Measurements from ENCODE around the gene PHKB.

The PHKB gene

DNA sequence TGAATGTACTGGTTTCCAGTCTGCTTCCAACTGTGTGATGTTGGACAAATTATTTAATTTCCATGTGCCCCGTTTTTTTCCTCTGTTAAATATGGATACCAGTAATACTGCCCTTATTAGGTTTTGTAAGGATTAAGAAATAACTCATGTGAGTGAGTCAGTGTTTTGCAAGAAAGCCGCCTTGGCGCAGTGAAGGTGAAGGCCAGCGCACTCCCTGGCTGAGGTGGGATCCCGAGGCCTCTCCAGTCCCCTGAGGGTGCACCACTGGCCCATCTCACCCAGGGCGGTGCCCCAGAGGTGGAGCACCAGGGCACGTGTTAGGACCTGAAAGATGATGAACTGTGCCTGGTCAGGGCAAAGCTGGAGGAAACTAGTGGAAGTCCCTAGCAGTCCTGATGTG, 43.5 kb downstream of the PHKB start:
- DNase-seq (ENCODE audit: low read depth, low spot score): no peak
- in situ Hi-C loops (cut with HindIII; ENCODE audit: low sequenced_read_pairs): no loop called here
- TF ChIP-seq, protein P1, sequence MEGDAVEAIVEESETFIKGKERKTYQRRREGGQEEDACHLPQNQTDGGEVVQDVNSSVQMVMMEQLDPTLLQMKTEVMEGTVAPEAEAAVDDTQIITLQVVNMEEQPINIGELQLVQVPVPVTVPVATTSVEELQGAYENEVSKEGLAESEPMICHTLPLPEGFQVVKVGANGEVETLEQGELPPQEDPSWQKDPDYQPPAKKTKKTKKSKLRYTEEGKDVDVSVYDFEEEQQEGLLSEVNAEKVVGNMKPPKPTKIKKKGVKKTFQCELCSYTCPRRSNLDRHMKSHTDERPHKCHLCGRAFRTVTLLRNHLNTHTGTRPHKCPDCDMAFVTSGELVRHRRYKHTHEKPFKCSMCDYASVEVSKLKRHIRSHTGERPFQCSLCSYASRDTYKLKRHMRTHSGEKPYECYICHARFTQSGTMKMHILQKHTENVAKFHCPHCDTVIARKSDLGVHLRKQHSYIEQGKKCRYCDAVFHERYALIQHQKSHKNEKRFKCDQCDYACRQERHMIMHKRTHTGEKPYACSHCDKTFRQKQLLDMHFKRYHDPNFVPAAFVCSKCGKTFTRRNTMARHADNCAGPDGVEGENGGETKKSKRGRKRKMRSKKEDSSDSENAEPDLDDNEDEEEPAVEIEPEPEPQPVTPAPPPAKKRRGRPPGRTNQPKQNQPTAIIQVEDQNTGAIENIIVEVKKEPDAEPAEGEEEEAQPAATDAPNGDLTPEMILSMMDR (IDR thresholded peaks at IDR 0.05; ENCODE audit: low read depth, low read length): no peak
- H3K4me3 ChIP-seq (ENCODE audit: low read depth, low read length): no peak overlapping the region

DNA sequence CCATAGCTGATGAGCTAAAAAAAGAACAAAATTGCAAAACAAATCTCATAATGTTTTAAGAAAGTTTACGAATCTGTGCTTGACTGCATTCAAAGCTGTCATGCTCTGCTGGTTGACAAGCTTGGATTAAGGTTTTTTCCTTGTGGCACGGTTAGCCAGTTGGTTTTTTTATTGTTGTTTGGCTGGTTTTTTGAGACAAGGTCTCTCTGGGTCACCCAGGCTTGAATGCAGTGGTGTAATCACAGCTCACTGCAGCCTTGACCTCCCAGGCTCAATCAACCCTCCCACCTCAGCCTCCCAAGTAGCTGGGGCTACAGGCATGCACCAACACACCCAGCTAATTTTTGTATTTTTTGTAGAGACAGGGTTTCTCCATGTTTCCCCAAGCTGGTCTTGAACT, 45.7 kb downstream of the PHKB start:
- no peak overlapping the region for H3K4me3 ChIP-seq (ENCODE audit: low read depth, low read length)
- in situ Hi-C loops (cut with HindIII; ENCODE audit: low sequenced_read_pairs): no loop called here
- TF ChIP-seq, protein P1 (IDR thresholded peaks at IDR 0.05; ENCODE audit: low read depth, low read length): no peak
- DNase-seq (ENCODE audit: low read depth, low spot score): no peak

DNA sequence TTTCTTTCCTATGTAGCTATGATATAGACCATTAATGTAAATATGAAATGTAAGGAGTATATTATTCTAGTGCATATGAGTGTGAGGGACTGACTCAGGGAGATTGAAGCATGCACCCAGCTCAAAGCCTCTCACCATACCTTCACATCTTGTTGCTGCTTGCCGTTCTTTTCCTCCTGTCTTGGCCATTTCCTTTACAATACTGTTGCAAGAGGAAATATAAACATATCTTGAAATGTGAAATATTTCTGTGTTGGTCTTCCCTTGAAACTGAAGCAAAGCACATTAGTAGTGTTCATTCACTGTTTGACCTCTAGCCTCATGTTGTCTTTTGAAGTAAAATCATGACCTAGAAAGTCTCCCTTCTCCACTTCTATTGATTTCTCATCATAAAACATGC, 46.6 kb downstream of the PHKB start:
- TF ChIP-seq, protein P1 (IDR thresholded peaks at IDR 0.05; ENCODE audit: low read depth, low read length): no peak
- H3K4me3 ChIP-seq (ENCODE audit: low read depth, low read length): no peak overlapping the region
- no peak for DNase-seq (ENCODE audit: low read depth, low spot score)
- in situ Hi-C loops (cut with HindIII; ENCODE audit: low sequenced_read_pairs): no loop called here

DNA sequence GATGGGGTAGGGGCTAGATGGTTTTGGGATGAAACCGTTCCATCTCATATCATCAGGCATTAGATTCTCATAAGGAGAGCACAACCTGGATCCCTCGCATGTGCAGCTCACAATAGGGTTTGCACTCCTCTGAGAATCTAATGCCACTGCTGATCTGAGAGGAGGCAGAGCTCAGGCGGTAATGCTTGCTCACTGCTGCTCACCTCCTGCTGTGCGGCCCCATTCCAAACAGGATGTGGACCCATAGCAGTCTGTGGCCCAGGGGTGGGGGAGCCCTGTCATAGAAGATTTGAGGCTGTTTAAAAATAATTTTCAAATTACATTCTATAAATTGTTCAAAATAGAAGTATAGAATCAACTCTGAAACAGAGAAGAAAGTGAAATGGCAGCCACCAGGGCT, 50.8 kb downstream of the PHKB start:
- no peak for DNase-seq (ENCODE audit: low read depth, low spot score)
- in situ Hi-C loops (cut with HindIII; ENCODE audit: low sequenced_read_pairs): no loop called here
- no peak overlapping the region for H3K4me3 ChIP-seq (ENCODE audit: low read depth, low read length)
- TF ChIP-seq, protein P1 (IDR thresholded peaks at IDR 0.05; ENCODE audit: low read depth, low read length): no peak

DNA sequence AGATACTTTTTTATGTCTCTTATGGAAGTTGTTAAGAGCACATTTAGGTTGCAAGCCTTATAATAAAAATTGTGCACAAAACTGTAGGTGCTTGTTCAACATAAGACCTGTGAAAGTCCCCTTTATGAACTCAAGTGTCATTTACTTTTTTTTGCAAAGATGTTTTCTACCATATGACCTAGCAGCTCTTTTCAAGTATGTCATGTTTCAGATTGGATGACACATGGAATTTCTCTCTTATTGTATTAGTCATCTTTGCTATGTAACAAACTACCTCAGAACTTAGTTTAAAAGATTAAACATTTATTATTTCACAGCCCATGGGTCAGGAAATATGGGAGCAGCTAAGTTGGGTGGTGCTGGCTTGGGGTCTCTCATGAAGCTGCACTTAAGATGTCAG, 57.9 kb downstream of the PHKB start:
- in situ Hi-C loops (cut with HindIII; ENCODE audit: low sequenced_read_pairs): no loop called here
- no peak overlapping the region for H3K4me3 ChIP-seq (ENCODE audit: low read depth, low read length)
- TF ChIP-seq, protein P1 (IDR thresholded peaks at IDR 0.05; ENCODE audit: low read depth, low read length): no peak
- DNase-seq (ENCODE audit: low read depth, low spot score): no peak

DNA sequence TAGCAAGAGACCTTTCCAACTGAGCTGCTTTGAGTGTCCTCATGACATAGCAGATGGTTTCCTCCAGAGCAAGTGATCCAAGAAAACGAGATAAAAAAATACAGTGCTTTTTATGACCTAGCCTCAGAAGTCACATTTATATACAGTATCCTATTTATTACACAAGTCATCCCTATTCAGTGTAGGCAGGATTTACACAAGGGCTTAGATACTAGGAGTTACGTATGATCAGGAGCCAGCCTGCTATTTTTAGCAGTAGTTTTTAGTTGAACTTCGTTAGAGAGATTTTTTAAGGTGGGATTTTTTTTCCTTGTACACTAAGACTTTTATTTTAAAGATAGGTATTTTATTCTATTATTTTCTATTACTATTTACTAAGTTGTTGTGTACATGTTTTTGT, 58.4 kb downstream of the PHKB start:
- DNase-seq (ENCODE audit: low read depth, low spot score): no peak
- no peak overlapping the region for H3K4me3 ChIP-seq (ENCODE audit: low read depth, low read length)
- TF ChIP-seq, protein P1 (IDR thresholded peaks at IDR 0.05; ENCODE audit: low read depth, low read length): no peak
- in situ Hi-C loops (cut with HindIII; ENCODE audit: low sequenced_read_pairs): no loop called here
